ENCODE results near the gene EDN3.

DNA sequence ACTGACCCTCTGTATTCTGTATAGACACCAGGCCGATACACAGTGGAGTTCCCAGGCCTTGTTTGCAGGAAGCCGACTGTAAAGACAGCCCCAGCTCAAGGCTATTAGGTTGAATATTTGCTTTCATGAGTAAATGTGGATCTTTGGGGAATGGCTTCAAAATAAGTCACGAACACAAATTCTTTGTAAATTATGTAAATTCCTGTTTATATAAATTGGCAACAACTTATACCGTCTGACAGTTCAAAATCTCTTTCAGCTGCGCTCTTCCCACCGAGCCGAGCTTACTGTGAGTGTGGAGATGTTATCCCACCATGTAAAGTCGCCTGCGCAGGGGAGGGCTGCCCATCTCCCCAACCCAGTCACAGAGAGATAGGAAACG, 24.7 kb downstream of the EDN3 start:
- no peak for TF ChIP-seq ZNF707 (tag by site-specific recombination; IDR thresholded peaks at IDR 0.05)
- TF ChIP-seq, protein P1, sequence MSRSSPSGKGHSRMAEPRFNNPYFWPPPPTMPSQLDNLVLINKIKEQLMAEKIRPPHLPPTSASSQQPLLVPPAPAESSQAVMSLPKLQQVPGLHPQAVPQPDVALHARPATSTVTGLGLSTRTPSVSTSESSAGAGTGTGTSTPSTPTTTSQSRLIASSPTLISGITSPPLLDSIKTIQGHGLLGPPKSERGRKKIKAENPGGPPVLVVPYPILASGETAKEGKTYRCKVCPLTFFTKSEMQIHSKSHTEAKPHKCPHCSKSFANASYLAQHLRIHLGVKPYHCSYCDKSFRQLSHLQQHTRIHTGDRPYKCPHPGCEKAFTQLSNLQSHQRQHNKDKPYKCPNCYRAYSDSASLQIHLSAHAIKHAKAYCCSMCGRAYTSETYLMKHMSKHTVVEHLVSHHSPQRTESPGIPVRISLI (tag by site-specific recombination; IDR thresholded peaks at IDR 0.05) = no peak
- TF ChIP-seq, protein P2, sequence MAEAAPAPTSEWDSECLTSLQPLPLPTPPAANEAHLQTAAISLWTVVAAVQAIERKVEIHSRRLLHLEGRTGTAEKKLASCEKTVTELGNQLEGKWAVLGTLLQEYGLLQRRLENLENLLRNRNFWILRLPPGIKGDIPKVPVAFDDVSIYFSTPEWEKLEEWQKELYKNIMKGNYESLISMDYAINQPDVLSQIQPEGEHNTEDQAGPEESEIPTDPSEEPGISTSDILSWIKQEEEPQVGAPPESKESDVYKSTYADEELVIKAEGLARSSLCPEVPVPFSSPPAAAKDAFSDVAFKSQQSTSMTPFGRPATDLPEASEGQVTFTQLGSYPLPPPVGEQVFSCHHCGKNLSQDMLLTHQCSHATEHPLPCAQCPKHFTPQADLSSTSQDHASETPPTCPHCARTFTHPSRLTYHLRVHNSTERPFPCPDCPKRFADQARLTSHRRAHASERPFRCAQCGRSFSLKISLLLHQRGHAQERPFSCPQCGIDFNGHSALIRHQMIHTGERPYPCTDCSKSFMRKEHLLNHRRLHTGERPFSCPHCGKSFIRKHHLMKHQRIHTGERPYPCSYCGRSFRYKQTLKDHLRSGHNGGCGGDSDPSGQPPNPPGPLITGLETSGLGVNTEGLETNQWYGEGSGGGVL (tag by site-specific recombination; IDR thresholded peaks at IDR 0.05) = no peak
- TF ChIP-seq, protein P3, sequence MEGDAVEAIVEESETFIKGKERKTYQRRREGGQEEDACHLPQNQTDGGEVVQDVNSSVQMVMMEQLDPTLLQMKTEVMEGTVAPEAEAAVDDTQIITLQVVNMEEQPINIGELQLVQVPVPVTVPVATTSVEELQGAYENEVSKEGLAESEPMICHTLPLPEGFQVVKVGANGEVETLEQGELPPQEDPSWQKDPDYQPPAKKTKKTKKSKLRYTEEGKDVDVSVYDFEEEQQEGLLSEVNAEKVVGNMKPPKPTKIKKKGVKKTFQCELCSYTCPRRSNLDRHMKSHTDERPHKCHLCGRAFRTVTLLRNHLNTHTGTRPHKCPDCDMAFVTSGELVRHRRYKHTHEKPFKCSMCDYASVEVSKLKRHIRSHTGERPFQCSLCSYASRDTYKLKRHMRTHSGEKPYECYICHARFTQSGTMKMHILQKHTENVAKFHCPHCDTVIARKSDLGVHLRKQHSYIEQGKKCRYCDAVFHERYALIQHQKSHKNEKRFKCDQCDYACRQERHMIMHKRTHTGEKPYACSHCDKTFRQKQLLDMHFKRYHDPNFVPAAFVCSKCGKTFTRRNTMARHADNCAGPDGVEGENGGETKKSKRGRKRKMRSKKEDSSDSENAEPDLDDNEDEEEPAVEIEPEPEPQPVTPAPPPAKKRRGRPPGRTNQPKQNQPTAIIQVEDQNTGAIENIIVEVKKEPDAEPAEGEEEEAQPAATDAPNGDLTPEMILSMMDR (tag by site-specific recombination; IDR thresholded peaks at IDR 0.05) = no peak
- no peak for TF ChIP-seq YY1 (tag by site-specific recombination; IDR thresholded peaks at IDR 0.05)

Data from HEK293 (cell line).